ENCODE measurements around the gene APH1B. TPM values are rescaled to one million over a fixed set of nuclear protein-coding genes. Genes with fewer than 3 reads are reported as not detected.

Gene APH1B
- total and polyA plus RNA-seq, 2 of the 4 experiments (the other 2 are of a cell fraction) = 7.0 to 7.7 TPM

- ATAC-seq (ENCODE audit: low read depth) = no peak
- Histone ChIP-seq H3K4me1 (ENCODE audit: control insufficient read depth, insufficient read depth, low read length) (peaks cover 2% of the 10 kb centered on the region; the same call in 1 of the 2 replicates), H3K56ac (ENCODE audit: extremely low read depth, insufficient read depth, low read length) (no peak overlapping the region), H2AK9ac (replicated peaks; ENCODE audit: low read depth, low read length, poor library complexity) (no peak overlapping the region), H3K23ac (ENCODE audit: low read depth, low read length) (no peak overlapping the region), H3K9ac (ENCODE audit: low read depth, low read length) (no peak overlapping the region), H3K27ac (ENCODE audit: insufficient read depth, low read length) (no peak overlapping the region), H3K79me1 (ENCODE audit: low read depth in 1 of 2, low read length in 2 of 2) (peaks cover 0 to 6% of the 10 kb centered on the region in 2 experiments; a peak in 1 of 4 replicates), H4K8ac (ENCODE audit: low read depth in 2 of 2, low read length in 2 of 2) (no peak overlapping the region), H4K91ac (ENCODE audit: insufficient read depth, low read depth, low read length) (no peak overlapping the region), H3K18ac (ENCODE audit: low read depth, low read length) (no peak overlapping the region), H3K4ac (ENCODE audit: low read depth, low read length) (no peak overlapping the region), H2BK20ac (ENCODE audit: low read depth, low read length) (no peak overlapping the region), H2AFZ (replicated peaks; ENCODE audit: low read length, poor library complexity) (no peak overlapping the region), H2BK5ac (ENCODE audit: low read depth, low read length, poor library complexity, severe bottlenecking) (no peak overlapping the region), H3K4me3 (ENCODE audit: insufficient read depth, low read depth, low read length) (no peak overlapping the region), H2BK15ac (ENCODE audit: low read depth, low read length) (no peak overlapping the region), H4K5ac (ENCODE audit: low read depth, low read length) (no peak overlapping the region), H3K9me3 (ENCODE audit: control insufficient read depth, insufficient read depth, low read length) (no peaks in the 10 kb centered on the region), H3K4me2 (ENCODE audit: low read depth, low read length) (no peak overlapping the region), H2BK120ac (ENCODE audit: low read depth, low read length) (no peak overlapping the region), H4K20me1 (ENCODE audit: insufficient read depth, low read length) (no peaks in the 10 kb centered on the region), H3K14ac (replicated peaks; ENCODE audit: low read depth, low read length) (no peak overlapping the region), H2AK5ac (ENCODE audit: low read depth, low read length) (no peak overlapping the region), H3K36me3 (ENCODE audit: control insufficient read depth, insufficient read depth, low read length) (peaks cover 32% of the 10 kb centered on the region), H3K27me3 (ENCODE audit: control insufficient read depth, insufficient read depth, low read length) (no peaks in the 10 kb centered on the region), H3K9me1 (ENCODE audit: insufficient read depth, low read length) (peaks cover 6% of the 10 kb centered on the region; the same call in 1 of the 2 replicates)
- in situ Hi-C loops (cut with MboI; ENCODE audit: low sequenced_read_pairs) = no loop called here
- no TSS peak for BruUV-seq (replicated peaks)
- TF ChIP-seq SMC3 (IDR thresholded peaks at IDR 0.05; ENCODE audit: low read depth, low read length) (no peak), RAD21 (IDR thresholded peaks at IDR 0.05; ENCODE audit: low read length) (no peak), MAZ (IDR thresholded peaks at IDR 0.05; ENCODE audit: borderline replicate concordance, low read depth, low read length) (no peak), MAFK (IDR thresholded peaks at IDR 0.05; ENCODE audit: low read depth, low read length) (no peak), RFX5 (IDR thresholded peaks at IDR 0.05; ENCODE audit: low read depth, low read length) (no peak), MXI1 (IDR thresholded peaks at IDR 0.05; ENCODE audit: borderline replicate concordance, low read depth, low read length) (no peak), FOS (IDR thresholded peaks at IDR 0.05; ENCODE audit: low read depth, low read length) (no peak), POLR2A (IDR thresholded peaks at IDR 0.05; ENCODE audit: low read depth, low read length) (no peak), NFE2L2 (IDR thresholded peaks at IDR 0.05; ENCODE audit: low read depth, low read length) (no peak), CHD1 (IDR thresholded peaks at IDR 0.05; ENCODE audit: low read depth, low read length) (no peak), CEBPB (IDR thresholded peaks at IDR 0.05; ENCODE audit: low read depth, low read length) (no peak), RCOR1 (IDR thresholded peaks at IDR 0.05; ENCODE audit: insufficient replicate concordance, low read length) (no peak), BHLHE40 (IDR thresholded peaks at IDR 0.05; ENCODE audit: low read depth, low read length) (no peak)
- TF ChIP-seq, protein P1, sequence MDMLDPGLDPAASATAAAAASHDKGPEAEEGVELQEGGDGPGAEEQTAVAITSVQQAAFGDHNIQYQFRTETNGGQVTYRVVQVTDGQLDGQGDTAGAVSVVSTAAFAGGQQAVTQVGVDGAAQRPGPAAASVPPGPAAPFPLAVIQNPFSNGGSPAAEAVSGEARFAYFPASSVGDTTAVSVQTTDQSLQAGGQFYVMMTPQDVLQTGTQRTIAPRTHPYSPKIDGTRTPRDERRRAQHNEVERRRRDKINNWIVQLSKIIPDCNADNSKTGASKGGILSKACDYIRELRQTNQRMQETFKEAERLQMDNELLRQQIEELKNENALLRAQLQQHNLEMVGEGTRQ (IDR thresholded peaks at IDR 0.05; ENCODE audit: low read depth, low read length) = no peak
- TF ChIP-seq, protein P2, sequence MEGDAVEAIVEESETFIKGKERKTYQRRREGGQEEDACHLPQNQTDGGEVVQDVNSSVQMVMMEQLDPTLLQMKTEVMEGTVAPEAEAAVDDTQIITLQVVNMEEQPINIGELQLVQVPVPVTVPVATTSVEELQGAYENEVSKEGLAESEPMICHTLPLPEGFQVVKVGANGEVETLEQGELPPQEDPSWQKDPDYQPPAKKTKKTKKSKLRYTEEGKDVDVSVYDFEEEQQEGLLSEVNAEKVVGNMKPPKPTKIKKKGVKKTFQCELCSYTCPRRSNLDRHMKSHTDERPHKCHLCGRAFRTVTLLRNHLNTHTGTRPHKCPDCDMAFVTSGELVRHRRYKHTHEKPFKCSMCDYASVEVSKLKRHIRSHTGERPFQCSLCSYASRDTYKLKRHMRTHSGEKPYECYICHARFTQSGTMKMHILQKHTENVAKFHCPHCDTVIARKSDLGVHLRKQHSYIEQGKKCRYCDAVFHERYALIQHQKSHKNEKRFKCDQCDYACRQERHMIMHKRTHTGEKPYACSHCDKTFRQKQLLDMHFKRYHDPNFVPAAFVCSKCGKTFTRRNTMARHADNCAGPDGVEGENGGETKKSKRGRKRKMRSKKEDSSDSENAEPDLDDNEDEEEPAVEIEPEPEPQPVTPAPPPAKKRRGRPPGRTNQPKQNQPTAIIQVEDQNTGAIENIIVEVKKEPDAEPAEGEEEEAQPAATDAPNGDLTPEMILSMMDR (conservative IDR thresholded peaks at IDR 0.05; ENCODE audit: low read depth, low read length) = no peak
- TF ChIP-seq, protein P3, sequence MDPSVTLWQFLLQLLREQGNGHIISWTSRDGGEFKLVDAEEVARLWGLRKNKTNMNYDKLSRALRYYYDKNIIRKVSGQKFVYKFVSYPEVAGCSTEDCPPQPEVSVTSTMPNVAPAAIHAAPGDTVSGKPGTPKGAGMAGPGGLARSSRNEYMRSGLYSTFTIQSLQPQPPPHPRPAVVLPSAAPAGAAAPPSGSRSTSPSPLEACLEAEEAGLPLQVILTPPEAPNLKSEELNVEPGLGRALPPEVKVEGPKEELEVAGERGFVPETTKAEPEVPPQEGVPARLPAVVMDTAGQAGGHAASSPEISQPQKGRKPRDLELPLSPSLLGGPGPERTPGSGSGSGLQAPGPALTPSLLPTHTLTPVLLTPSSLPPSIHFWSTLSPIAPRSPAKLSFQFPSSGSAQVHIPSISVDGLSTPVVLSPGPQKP (IDR thresholded peaks at IDR 0.05; ENCODE audit: borderline replicate concordance, low read depth, low read length) = no peak
- no CpG with 5 or more reads among the region's 1 CpG for WGBS, 2 experiments (ENCODE audit: extremely low coverage in 2 of 2, insufficient read length in 1 of 2)
- dilution Hi-C loops (cut with HindIII; ENCODE audit: low sequenced_read_pairs, unreplicated experiment) = no loop called here
- ChIA-PET POLR2A (ENCODE audit: unreplicated experiment) (no interaction called here), CTCF (interaction anchor here (1.3 kb wide), 1 partner anchor 101 kb away, joined by 3 read pairs; no protein-coding TSS in a partner anchor)
- intact Hi-C loops (cut with micrococcal nuclease) = no loop called here
- no peak for DNase-seq
Observed at GRCh38 chr15:63301088-63301487, 23.7 kb downstream of the APH1B start.

Data from IMR-90 (cell line).